Amniotic stem cell (primary cell): ENCODE data around the gene PBXIP1.
A peak's percentile ranks its signal among the peaks of the same experiment; 100 is the strongest.

Experiments
- DNase-seq: peaks from one replicate; lab custom pipeline; 2025; lab: John Stamatoyannopoulos, UW

The PBXIP1 gene

GRCh38 chr1:154955718-154956543, at the start of gene PBXIP1:
PBXIP1 (minus strand) TSS chr1:154956099; CDS start chr1:154953721, 2,378 bp downstream.
- peak; percentile 77 for DNase-seq

DNA sequence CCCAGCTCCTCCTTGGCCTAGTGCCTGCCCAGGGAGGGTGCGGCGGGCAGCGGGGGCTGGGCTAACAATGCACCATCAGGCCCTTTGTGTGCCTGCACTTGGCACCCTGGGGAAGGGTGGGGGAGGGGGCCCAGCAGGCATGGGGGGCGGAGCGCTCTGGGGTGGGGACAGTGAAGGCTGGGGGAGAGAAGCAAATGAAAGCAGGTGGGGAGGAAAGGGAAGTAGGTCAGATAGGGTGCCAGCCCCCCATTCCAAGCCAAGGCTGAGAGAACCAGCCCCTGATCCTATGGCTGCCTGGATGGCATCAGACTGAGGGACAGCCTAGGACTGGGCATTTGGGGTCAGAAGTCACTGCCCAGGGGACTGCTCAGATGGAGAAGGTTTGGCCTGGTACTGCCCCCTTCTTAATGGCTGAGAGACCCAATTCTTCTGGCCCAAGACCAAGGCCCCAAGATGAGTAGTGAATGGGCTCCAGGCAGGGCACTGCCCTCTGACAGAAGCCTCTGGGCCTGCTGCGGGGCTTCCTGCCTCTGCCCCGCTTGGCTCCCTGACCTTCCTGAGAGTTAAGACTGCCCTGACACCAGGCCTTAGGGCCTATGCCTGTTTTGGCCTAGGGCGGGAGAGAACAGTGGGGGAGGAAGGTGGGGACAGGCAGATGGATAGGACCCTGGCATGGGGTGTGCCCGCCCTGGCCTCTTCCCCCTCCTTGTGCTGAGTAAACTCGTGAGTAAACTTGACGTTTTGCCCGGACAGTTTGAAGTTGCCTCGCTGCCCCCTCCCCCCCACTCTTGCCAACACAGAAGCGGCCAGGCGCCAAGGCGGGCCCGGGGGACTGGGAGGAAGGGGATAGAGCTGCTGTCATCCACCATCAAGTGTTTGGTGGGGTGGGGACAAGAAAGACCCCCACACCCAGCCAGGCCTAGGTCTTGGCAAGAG, 49.4 kb upstream of the PBXIP1 start:
- no peak for DNase-seq

DNA sequence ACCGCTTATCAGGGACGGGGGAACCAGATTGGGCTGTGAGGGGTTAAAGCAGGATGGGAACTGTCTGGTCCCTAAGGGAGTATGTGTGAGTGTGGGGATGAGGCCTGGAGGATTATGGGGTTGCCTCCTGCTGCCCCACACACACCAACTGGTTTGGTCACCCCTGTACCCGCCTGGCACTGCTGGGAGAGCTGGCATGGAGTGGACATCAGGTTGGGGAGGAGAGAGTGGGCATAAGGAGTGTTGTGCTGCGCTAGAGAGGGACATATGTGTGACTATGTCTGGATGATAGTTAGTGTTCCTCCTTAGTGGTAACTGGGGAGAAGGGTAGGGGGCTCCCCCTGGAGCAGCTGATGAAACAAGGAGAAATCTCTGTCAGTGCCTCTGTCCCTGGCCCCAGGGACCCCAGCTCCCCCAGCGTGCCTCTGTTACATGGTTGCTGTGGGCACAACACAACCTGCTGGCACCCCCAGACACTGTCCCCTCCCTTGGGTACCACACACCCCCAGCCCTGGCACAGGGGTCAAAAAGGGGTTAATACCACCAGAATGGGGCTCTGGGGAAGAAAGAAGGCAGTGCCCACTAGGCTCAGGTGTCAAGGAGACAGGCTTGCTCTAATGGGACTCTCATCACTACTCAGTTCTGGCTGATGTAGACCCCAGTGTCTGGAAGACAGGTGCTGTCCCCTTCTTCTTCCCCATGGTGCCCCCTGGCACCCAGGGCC, 48.6 kb upstream of the PBXIP1 start:
- DNase-seq, result no peak

DNA sequence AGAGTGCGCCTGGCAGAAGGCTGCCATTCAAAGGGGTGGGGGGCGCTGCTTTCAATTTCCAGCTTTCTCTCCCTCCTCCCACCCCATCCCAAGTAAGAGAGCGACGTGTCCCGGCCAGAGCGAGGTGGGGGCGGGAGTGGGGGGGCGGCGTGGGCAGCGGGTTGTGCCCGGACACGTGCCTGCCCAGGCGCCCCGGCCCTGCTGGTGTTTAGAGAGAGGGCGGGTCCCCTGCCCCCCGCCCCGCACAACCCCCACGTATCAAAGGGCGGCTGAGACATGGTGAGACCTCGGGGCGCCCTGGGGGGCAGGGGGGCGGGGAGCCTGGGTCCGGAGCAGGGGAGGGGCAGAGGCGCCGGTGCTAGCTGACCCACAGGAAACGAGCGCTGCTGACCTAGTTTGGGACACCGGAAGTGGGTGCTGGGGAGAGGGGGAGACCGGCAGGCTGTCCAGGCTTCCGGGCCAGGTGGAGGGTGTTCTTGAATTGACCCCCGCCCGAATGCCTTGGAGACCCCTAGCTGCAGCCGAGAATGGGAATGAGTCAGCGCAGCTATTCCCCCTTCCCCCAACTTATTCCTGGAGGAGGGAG, 48.0 kb upstream of the PBXIP1 start:
- peak; percentile 21 for DNase-seq

DNA sequence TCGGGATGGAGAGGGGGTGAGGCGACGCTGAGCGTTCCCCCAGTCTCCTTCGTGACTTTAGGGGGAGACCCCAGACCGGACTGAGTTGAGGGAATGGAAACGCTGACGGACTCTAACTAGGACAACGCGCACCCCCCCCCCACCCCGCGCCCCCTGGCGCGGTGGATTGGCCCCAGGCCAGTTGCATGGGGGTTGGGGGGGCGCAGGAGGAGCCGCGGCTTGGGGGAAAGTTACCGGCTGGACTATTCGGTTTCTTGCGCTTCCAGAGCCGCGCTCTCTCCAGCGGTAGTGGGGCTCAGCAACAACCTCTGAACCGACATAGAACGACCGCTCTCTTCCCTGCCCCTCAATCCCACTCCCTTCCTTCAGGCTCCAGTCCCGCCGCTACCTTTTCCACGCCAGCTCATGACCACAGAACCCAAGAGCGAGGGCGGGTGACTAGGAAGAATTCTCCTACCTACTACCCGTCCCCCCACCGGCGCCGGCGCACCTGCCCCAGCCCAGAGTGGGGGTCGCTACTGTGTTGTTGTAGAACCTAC, 47.4 kb upstream of the PBXIP1 start:
- DNase-seq, result no peak

GRCh38 chr1:155002464-155003226, 46.7 kb upstream of the PBXIP1 start, which contains the start of gene ZBTB7B:
ZBTB7B (plus strand) TSS chr1:155002802; CDS start chr1:155014661, 11,859 bp downstream.
- DNase-seq, result no peak

GRCh38 chr1:155001675-155002463, 46.0 kb upstream of the PBXIP1 start:
- peak; percentile 98 for DNase-seq

GRCh38 chr1:155001425-155001674, 45.5 kb upstream of the PBXIP1 start:
- DNase-seq, result no peak

DNA sequence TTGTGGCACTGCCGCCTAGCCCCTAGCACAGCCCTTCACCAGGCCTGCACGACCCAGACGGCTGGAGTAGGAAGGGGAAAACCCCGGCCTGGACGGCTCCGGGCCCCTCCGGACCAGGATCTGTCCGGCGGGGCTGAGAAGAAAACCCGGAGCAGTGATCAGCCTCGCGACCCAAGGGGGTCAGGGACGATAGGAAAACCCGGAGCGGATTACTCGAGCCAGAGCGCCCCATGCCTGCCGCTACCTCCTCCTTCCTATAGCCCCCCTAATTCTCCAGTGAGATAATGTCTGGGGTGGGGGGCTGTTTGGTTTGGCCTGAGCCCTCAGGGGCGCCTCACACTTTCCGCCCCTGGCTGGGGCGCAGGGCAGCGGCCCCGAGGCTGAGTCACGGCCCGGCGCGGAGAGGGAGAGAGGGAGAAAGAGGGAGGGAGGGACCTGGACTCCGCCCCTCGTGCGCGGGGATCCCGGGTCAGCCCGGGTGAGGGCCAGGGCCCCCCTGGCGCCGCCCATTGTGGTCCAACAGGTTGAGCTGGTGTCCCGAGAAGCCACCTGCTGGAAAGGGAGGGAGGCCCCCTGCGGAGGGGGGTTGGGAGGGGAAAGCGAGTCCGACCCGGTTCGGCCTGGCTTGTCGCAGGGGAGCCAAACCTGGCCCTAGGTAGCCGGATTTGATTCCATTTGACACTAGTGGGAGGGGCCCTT, 45.0 kb upstream of the PBXIP1 start:
- DNase-seq, result peak; percentile 56

DNA sequence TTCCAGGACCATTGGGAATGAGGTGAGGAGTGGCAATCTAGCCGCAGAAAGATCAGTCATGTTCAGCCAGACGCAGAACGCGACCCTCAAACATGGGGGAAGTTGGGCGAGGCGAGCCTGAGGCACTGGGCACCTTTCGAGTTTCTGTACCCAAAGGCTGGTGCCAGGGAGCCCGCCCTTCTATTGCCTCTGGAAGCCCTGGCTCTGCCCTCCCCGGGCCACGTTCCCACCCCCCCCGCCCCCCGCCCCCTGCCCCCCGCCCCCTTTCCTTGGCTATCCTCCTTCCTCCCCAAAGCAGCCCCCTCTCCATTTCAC, 44.5 kb upstream of the PBXIP1 start:
- no peak for DNase-seq

DNA sequence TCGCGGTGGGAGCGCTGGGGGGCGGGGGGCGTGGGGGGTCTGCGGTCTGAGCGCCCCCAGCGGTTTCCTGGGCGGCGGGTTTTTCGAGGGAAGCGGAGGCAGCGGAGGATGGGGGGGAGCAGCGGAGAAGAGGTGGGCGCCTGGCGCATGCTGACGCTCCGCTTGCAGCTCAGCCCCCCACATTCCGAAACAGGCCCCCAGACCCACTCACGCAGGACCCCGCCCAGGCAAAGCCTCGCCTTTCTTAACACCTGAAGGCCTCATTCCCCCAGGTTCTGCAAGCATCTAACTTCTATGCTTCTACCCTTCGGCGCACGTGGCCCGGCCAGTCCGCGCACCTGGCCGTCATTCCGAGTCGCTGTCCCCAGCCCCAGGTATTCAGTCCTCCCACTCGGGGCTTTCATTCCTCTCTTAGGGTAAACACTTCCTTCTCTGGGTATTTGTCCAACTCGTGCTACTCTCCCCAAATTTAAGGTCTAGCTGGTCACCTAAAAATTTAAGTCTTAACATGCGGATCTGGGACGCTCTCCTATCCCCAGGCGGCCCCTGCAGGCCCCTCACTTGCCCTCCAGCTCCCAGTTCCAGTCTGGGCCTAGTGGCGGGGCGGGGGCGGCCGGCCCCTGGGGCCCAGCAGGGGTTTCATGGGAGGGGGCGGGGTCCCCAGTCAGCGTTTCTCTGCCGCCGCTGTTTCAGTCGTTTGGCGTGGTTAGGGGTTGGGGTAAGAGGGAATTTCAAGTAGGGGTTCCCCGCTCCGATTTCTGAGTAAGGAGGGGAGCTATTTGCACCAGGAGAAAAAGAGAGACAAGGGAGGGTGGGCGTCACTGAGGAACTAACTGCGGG, 43.9 kb upstream of the PBXIP1 start:
- DNase-seq, result no peak

DNA sequence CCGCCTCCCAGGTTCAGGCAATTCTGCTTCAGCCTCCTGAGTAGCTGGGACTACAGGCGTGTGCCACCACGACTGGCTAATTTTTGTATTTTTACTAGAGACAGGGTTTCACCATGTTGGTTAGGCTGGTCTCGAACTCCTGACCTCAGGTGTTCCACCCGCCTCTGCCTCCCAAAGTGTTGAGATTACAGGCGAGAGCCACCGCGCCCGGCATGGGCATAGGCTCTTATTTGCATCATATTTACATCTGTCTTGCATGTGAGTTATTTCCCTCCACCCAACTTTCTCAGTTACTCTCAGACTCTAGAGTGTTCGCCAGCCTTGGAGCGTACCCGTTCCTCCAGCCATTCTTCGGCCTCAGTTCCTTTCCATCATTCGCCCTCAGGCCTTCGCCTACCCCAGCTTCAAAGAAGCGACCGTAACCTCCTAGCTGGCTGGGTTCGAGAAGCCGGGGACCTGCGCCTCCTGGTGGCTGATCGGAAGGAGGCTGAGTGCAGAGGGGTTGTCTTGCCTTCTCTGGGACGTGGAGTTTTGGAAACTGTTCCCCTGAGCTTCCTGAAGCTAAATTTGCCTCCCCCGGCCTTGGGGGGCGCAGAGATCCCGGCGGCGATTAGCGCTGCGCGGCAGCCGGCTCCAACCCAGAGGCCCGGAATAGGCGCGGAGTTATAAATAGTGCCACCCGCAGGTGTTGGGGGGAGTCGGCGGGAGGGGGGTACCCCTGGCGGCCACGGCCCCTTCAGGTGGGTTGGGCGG, 43.1 kb upstream of the PBXIP1 start:
- DNase-seq, result peak; percentile 21

DNA sequence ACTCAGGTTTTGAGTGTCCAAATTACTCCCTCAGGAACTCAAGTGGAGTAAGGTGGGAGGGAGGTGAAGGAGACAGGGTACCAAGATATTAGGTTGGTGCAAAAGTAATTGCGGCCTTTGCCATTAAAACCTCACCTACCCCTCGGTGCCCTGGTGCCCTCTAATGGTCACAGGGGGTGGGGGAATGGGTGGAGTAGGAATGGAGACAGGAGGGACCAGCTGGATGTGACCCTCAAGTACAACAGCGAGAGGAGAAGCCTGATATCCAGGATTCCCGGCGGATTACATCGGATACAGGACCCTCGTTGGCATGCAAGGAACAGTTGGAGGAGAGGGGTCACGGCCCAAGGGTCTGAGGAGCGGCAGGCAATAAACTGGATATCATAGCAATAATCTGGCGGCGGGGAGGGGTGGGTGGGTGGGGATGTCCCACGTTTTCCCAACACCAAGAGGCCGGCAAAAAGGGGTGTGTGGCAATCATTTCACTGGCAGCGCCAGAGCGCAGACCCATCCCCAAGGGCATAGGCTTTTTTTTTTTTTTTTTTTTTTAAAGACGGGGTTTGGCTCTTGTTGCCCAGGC, 42.4 kb upstream of the PBXIP1 start:
- no peak for DNase-seq

DNA sequence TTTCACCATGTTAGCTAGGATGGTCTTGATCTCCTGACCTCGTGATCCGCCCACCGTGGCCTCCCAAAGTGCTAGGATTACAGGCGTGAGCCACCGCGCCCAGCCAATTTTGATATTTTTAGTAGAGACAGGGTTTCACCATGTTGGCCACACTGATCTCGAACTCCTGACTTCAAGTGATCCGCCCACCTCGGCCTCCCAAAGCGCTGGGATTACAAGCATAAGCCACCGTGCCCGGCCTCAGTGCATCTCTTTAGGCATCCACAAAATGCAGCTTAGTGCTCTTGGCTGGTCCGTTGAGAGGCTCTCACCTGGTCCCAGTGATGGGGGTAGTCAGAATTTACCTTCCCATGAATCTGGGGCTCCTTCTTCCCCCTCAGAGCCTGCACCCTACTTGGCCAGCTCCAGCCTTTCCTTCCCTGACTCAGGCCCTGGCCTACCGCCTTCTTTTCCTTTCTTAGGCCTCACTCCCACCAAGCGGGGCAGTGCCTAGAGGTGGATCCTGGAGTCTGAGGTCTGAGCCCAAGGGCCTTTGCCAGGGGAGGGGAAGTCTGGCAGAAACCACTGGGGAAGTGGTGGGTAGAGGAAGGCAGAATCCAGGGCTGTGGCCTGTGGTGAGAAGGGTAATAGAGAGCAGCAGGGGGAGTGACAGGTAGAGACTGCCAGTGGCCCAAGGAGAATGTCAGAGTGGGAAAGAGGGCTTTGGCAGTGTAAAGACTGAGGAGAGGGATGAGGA, 41.2 kb upstream of the PBXIP1 start:
- DNase-seq, result no peak

DNA sequence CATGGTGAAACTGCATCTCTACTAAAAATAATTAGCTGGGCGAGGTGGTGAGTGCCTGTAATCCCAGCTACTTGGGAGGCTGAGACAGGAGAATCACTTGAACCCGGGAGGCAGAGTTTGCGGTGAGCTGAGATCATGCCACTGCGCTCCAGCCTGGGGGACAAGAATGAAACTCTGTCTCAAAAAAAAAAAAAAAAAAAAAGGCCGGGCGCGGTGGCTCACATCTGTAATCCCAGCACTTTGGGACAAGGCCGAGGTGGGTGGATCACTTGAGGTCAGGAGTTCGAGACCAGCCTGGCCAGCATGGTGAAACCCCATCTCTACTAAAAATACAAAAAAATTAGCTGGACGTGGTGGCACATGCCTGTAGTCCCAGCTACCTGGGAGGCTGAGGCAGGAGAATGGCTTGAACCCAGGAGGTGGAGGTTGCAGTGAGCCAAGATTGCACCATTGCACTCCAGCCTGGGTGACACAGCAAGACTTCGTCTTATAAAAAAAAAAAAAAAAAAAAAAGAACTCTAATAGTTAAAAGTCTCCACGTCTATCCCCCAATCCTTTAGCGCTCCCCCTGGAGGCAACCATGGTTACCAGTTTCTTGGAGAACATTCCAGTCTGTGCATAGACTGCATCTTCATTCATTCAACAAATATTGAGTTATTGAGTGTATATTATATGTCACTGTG, 39.5 kb upstream of the PBXIP1 start:
- peak; percentile 56 for DNase-seq

GRCh38 chr1:154994591-154994990, 38.7 kb upstream of the PBXIP1 start:
- DNase-seq, result no peak

DNA sequence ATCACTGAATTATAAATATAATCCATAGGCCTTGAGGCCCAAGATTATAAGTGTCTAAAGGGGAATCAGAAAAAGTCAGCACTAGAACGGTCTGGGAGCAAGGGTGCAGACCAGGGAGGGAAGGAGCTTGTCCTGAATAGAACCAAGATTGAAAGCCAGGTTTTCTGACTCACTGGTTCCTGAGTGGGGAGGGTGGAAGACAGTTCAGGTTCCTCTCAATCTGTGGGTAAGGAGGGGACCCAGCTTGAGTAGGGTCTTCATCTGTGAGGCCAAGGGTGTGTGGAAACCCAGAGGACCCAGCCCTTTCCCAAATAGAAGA, 38.3 kb upstream of the PBXIP1 start:
- no peak for DNase-seq
